HEK293 (cell line): ENCODE data around the gene XYLB.

Experiments used
- CTCF ChIA-PET: fragments of 350-600 bp; formaldehyde crosslinking; extraction: SDS; loops from one replicate; lab custom pipeline; 2021; ENCODE audit warnings: antibody characterized with exemption; lab: Yijun Ruan, JAX
- POLR2A ChIA-PET: fragments of 300-600 bp; formaldehyde crosslinking; extraction: SDS; loops from one replicate; lab custom pipeline; 2020; ENCODE audit warnings: antibody characterized with exemption, inconsistent platforms; lab: Yijun Ruan, JAX
- H3K27ac ChIP-seq: fragments of 200-500 bp; sonication (Bioruptor generic); 2 replicates; pipeline ENCODE4 v1.5.1; 2014; ENCODE audit warnings: low read depth, low read length, control low read depth, inconsistent platforms; ENCODE audit errors: extremely low read depth
- H3K36me3 ChIP-seq, 2 experiments: fragments of 200-500 bp in 1 of 2; sonication (Bioruptor generic) in 1 of 2; 1 replicate in 1 of 2; 2 replicates in 1 of 2; pipeline ENCODE4 v1.5.1; 2014 to 2017; ENCODE audit warnings: inconsistent platforms in 2 of 2, low read length in 2 of 2; ENCODE audit not compliant: control insufficient read depth in 2 of 2, insufficient read depth in 1 of 2
- H3K4me1 ChIP-seq: fragments of 200-500 bp; sonication (Bioruptor generic); 2 replicates; pipeline ENCODE4 v1.5.1; 2014; ENCODE audit warnings: mild to moderate bottlenecking, low read length, inconsistent platforms; ENCODE audit not compliant: control insufficient read depth, insufficient read depth
- H3K4me3 ChIP-seq: 2 replicates; pipeline ENCODE4 v1.5.1; 2011; ENCODE audit warnings: low read depth, mild to moderate bottlenecking, control low read depth, low read length, moderate library complexity
- H3K9me3 ChIP-seq: fragments of 200-500 bp; sonication (Bioruptor generic); 2 replicates; pipeline ENCODE4 v1.5.1; 2014; ENCODE audit warnings: low read depth, low read length, inconsistent platforms; ENCODE audit not compliant: control insufficient read depth, insufficient read depth
- SETDB1 ChIP-seq: IDR thresholded peaks from one replicate; pipeline ENCODE4 v1.6.1; 2017; ENCODE audit warnings: mild to moderate bottlenecking, low read length, moderate library complexity, mixed read lengths; ENCODE audit not compliant: insufficient read length
- ZBTB26 ChIP-seq: fragments of 450-650 bp; formaldehyde crosslinking; optimal IDR thresholded peaks from 2 replicates; pipeline ENCODE3; 2016; ENCODE audit warnings: missing biosample characterization, mild to moderate bottlenecking, missing genetic modification characterization
- ZFP37 ChIP-seq: fragments of 450-650 bp; formaldehyde crosslinking; IDR thresholded peaks from 2 replicates; pipeline ENCODE4 v1.5.1; 2016; ENCODE audit warnings: missing biosample characterization, missing genetic modification characterization
- ZNF274 ChIP-seq, 2 experiments: fragments of 200-500 bp in 1 of 2; fragments of 450-650 bp in 1 of 2; sonication (Bioruptor generic) in 1 of 2; formaldehyde crosslinking in 1 of 2; IDR thresholded peaks; 2 replicates each; pipeline versions ENCODE4 v1.5.1 to v1.6.1; 2014 to 2016; ENCODE audit warnings: borderline replicate concordance in 1 of 2, inconsistent platforms in 1 of 2, low read length in 1 of 2, missing biosample characterization in 1 of 2, missing genetic modification characterization in 1 of 2
- ZNF473 ChIP-seq: fragments of 450-650 bp; formaldehyde crosslinking; IDR thresholded peaks from 2 replicates; pipeline ENCODE4 v1.5.1; 2017; ENCODE audit warnings: missing biosample characterization, missing genetic modification characterization
- ZNF621 ChIP-seq: fragments of 450-650 bp; formaldehyde crosslinking; IDR thresholded peaks from 2 replicates; pipeline ENCODE4 v1.5.1; 2017; ENCODE audit warnings: missing biosample characterization, missing genetic modification characterization
- ZNF654 ChIP-seq: fragments of 450-650 bp; formaldehyde crosslinking; IDR thresholded peaks from 2 replicates; pipeline ENCODE4 v1.5.1; 2016; ENCODE audit warnings: low read depth, missing biosample characterization, missing genetic modification characterization
- ZNF660 ChIP-seq: fragments of 450-650 bp; IDR thresholded peaks from 2 replicates; pipeline ENCODE4 v1.5.1; 2018; ENCODE audit warnings: missing biosample characterization, mild to moderate bottlenecking, missing genetic modification characterization
- ZNF76 ChIP-seq: fragments of 450-650 bp; formaldehyde crosslinking; IDR thresholded peaks from 2 replicates; pipeline ENCODE4; 2016; ENCODE audit warnings: low read depth, missing biosample characterization, missing genetic modification characterization, borderline replicate concordance
- ZNF768 ChIP-seq: fragments of 450-650 bp; formaldehyde crosslinking; IDR thresholded peaks from 2 replicates; pipeline ENCODE4 v1.5.1; 2018; ENCODE audit warnings: missing biosample characterization, mild to moderate bottlenecking, missing genetic modification characterization
- ZNF837 ChIP-seq: fragments of 450-650 bp; formaldehyde crosslinking; IDR thresholded peaks from 2 replicates; pipeline ENCODE4 v1.5.1; 2016; ENCODE audit warnings: missing biosample characterization, missing genetic modification characterization
- ZSCAN16 ChIP-seq: fragments of 450-650 bp; formaldehyde crosslinking; IDR thresholded peaks from 2 replicates; pipeline ENCODE4 v1.5.1; 2016; ENCODE audit warnings: missing biosample characterization, missing genetic modification characterization
- ZSCAN23 ChIP-seq: fragments of 450-650 bp; formaldehyde crosslinking; IDR thresholded peaks from 2 replicates; pipeline ENCODE4 v1.5.1; 2016; ENCODE audit warnings: missing biosample characterization, missing genetic modification characterization
- TF ChIP-seq, protein P1 (sequence below): fragments of 450-650 bp; formaldehyde crosslinking; IDR thresholded peaks from 2 replicates; pipeline ENCODE4 v1.5.1; 2016; ENCODE audit warnings: missing biosample characterization, missing genetic modification characterization
- TF ChIP-seq, protein P2 (sequence below): fragments of 450-650 bp; formaldehyde crosslinking; IDR thresholded peaks from 2 replicates; pipeline ENCODE4 v1.5.1; 2016; ENCODE audit warnings: missing biosample characterization, missing genetic modification characterization

The XYLB gene

DNA sequence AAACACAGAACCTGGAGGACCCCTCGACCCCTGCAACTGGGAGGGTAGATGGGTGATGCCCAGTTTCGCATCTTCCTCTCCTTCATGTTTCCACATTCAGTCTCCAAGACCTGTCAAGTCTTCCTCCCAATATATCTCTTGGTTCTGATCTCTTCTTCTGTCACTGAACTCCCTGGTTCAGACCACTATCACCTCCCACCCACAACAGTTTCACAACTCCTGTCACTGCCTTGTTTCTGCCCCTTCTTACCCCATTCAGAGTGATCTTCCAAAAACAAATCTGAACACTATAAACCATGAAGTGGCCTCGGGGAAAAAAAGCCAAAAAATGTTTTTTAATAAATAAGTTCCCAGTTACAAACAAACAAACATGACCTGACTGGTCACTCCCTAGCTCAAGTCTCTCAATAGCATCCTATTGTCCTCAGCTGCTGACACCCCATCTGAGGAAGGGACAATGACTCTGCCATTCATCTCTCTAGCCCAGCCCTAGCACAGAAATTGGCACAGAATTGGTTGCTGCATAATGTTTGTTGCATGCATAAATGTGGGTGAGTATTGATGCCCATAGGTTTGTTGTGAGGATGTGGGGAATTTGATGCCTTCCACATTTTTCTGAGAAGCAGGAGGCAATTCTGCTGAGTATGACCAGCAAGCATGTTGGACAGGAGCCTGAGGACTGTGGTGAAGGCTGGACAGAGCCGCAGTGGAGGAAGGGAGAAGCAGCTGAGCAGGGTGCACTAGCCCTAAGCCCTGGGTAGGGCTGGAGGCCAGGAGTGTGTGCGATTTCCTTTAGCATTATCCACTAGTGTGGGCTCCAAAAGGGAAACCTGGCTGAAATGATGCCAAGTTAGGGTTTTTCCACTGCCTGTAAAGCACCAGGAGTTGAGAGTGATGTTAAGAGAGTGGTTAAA, 12.2 kb upstream of the XYLB start:
- TF ChIP-seq SETDB1: no peak
- TF ChIP-seq, protein P1, sequence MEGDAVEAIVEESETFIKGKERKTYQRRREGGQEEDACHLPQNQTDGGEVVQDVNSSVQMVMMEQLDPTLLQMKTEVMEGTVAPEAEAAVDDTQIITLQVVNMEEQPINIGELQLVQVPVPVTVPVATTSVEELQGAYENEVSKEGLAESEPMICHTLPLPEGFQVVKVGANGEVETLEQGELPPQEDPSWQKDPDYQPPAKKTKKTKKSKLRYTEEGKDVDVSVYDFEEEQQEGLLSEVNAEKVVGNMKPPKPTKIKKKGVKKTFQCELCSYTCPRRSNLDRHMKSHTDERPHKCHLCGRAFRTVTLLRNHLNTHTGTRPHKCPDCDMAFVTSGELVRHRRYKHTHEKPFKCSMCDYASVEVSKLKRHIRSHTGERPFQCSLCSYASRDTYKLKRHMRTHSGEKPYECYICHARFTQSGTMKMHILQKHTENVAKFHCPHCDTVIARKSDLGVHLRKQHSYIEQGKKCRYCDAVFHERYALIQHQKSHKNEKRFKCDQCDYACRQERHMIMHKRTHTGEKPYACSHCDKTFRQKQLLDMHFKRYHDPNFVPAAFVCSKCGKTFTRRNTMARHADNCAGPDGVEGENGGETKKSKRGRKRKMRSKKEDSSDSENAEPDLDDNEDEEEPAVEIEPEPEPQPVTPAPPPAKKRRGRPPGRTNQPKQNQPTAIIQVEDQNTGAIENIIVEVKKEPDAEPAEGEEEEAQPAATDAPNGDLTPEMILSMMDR (tag by site-specific recombination): no peak
- TF ChIP-seq ZFP37 (tag by site-specific recombination): no peak
- TF ChIP-seq, protein P2, sequence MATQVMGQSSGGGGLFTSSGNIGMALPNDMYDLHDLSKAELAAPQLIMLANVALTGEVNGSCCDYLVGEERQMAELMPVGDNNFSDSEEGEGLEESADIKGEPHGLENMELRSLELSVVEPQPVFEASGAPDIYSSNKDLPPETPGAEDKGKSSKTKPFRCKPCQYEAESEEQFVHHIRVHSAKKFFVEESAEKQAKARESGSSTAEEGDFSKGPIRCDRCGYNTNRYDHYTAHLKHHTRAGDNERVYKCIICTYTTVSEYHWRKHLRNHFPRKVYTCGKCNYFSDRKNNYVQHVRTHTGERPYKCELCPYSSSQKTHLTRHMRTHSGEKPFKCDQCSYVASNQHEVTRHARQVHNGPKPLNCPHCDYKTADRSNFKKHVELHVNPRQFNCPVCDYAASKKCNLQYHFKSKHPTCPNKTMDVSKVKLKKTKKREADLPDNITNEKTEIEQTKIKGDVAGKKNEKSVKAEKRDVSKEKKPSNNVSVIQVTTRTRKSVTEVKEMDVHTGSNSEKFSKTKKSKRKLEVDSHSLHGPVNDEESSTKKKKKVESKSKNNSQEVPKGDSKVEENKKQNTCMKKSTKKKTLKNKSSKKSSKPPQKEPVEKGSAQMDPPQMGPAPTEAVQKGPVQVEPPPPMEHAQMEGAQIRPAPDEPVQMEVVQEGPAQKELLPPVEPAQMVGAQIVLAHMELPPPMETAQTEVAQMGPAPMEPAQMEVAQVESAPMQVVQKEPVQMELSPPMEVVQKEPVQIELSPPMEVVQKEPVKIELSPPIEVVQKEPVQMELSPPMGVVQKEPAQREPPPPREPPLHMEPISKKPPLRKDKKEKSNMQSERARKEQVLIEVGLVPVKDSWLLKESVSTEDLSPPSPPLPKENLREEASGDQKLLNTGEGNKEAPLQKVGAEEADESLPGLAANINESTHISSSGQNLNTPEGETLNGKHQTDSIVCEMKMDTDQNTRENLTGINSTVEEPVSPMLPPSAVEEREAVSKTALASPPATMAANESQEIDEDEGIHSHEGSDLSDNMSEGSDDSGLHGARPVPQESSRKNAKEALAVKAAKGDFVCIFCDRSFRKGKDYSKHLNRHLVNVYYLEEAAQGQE (tag by site-specific recombination): peak; percentile 53
- TF ChIP-seq ZNF660 (tag by site-specific recombination): no peak
- TF ChIP-seq ZSCAN23: no peak
- Histone ChIP-seq H3K36me3 (no peaks in the 10 kb centered on the region), H3K4me1 (no peaks in the 10 kb centered on the region), H3K27ac (no peak overlapping the region), H3K9me3 (no peaks in the 10 kb centered on the region), H3K4me3 (no peak overlapping the region)
- ChIA-PET POLR2A (no interaction called here), CTCF (interaction anchor here (1.1 kb wide), 1 partner anchor 186 kb away, joined by 4 read pairs; no protein-coding TSS in a partner anchor)

GRCh38 chr3:38335263-38335662, 11.3 kb upstream of the XYLB start:
- POLR2A ChIA-PET: no interaction called here
- CTCF ChIA-PET: interaction anchor here (0.9 kb wide), 1 partner anchor 11 kb away, joined by 4 read pairs; the partner anchor contains the start of gene XYLB
- TF ChIP-seq ZNF274 (IDR thresholded peaks at IDR 0.05; ENCODE audit: low read length): no peak
- TF ChIP-seq ZNF274 (tag by site-specific recombination; IDR thresholded peaks at IDR 0.05; ENCODE audit: borderline replicate concordance): no peak
- no peak for TF ChIP-seq ZSCAN16 (tag by site-specific recombination)
- TF ChIP-seq ZBTB26: no peak
- TF ChIP-seq ZNF768 (tag by site-specific recombination): no peak
- TF ChIP-seq ZNF837 (tag by site-specific recombination): no peak
- TF ChIP-seq ZNF76: no peak
- no peak for TF ChIP-seq ZNF654 (tag by site-specific recombination)
- no peak for TF ChIP-seq ZNF621 (tag by site-specific recombination)
- TF ChIP-seq ZNF473 (tag by site-specific recombination): no peak
- no peaks in the 10 kb centered on the region for H3K36me3 ChIP-seq
- no peak overlapping the region for H3K27ac ChIP-seq
- H3K4me3 ChIP-seq: no peak overlapping the region
- H3K9me3 ChIP-seq: no peaks in the 10 kb centered on the region
- no peaks in the 10 kb centered on the region for H3K4me1 ChIP-seq
